Ascending aorta (tissue), 2 donors: ENCODE results near the gene SULF2. TPM values are rescaled to one million over a fixed set of nuclear protein-coding genes. Genes with fewer than 3 reads are reported as not detected.

Source experiments
- DNase-seq, 2 donors: peaks; one replicate each; pipeline ENCODE4 v3.0.0-alpha.2; 2019; ENCODE audit warnings: low spot score in 2 of 2
- H3K27ac ChIP-seq, 2 donors: fragments of 200-600 bp; sonication (generic); one replicate each; pipeline ENCODE4 v1.5.1; 2016 to 2017; ENCODE audit warnings: mild to moderate bottlenecking in 1 of 2
- H3K27me3 ChIP-seq: fragments of 200-600 bp; sonication (generic); one replicate; pipeline ENCODE4 v1.5.1; 2017
- H3K36me3 ChIP-seq, 2 donors: fragments of 200-600 bp; sonication (generic); one replicate each; pipeline ENCODE4 v1.5.1; 2016
- H3K4me1 ChIP-seq, 2 donors: fragments of 200-600 bp; sonication (generic); one replicate each; pipeline ENCODE4 v1.5.1; 2016 to 2017; ENCODE audit warnings: mild to moderate bottlenecking in 1 of 2
- H3K4me3 ChIP-seq, 2 donors: fragments of 200-600 bp; sonication (generic); one replicate each; pipeline ENCODE4 v1.5.1; 2016 to 2017; ENCODE audit warnings: mild to moderate bottlenecking in 1 of 2
- H3K9me3 ChIP-seq, 2 donors: fragments of 200-600 bp; sonication (generic); one replicate each; pipeline ENCODE4 v1.5.1; 2016
- intact Hi-C: fragments of 100-400 bp; cut with DNase I; formaldehyde crosslinking; loops from one replicate; pipeline ENCODE4 v1.15.1; 2023
- total RNA-seq: library from RNA; depleted of rRNA; stranded (reverse); fragments of >200 nt; gene quantifications from one replicate; pipeline ENCODE4 v1.1.0, GENCODE V29; 2016
- TF ChIP-seq, protein P1 (sequence below), 3 experiments: fragments of 200-600 bp in 2 of 3; fragments of 450-650 bp in 1 of 3; sonication (generic) in 2 of 3; IDR thresholded peaks; one replicate each; pipeline ENCODE4 v1.5.1; 2016 to 2019; ENCODE audit warnings: antibody characterized with exemption in 3 of 3, mild to moderate bottlenecking in 1 of 3, moderate library complexity in 1 of 3

SULF2 gene
- total RNA-seq, 1 donor from 2014 or later = 194 TPM

- H3K4me1 ChIP-seq = no peaks in the 10 kb centered on the region
- no peak overlapping the region for H3K27ac ChIP-seq
- TF ChIP-seq, protein P1, sequence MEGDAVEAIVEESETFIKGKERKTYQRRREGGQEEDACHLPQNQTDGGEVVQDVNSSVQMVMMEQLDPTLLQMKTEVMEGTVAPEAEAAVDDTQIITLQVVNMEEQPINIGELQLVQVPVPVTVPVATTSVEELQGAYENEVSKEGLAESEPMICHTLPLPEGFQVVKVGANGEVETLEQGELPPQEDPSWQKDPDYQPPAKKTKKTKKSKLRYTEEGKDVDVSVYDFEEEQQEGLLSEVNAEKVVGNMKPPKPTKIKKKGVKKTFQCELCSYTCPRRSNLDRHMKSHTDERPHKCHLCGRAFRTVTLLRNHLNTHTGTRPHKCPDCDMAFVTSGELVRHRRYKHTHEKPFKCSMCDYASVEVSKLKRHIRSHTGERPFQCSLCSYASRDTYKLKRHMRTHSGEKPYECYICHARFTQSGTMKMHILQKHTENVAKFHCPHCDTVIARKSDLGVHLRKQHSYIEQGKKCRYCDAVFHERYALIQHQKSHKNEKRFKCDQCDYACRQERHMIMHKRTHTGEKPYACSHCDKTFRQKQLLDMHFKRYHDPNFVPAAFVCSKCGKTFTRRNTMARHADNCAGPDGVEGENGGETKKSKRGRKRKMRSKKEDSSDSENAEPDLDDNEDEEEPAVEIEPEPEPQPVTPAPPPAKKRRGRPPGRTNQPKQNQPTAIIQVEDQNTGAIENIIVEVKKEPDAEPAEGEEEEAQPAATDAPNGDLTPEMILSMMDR (IDR thresholded peaks at IDR 0.05) = no peak
Measured at GRCh38 chr20:47760686-47761481, 24.4 kb downstream of the SULF2 start.

GRCh38 chr20:47758517-47759450, 26.5 kb downstream of the SULF2 start:
- peaks cover 0 to 8% of the 10 kb centered on the region in 2 donors for H3K36me3 ChIP-seq
- DNase-seq = no peak
- intact Hi-C loops = no loop called here
- no peaks in the 10 kb centered on the region for H3K27me3 ChIP-seq
- no peak overlapping the region for H3K4me3 ChIP-seq
- H3K9me3 ChIP-seq = no peaks in the 10 kb centered on the region
- TF ChIP-seq, protein P1 (IDR thresholded peaks at IDR 0.05) = no peak
- H3K27ac ChIP-seq = no peak overlapping the region
- no peaks in the 10 kb centered on the region for H3K4me1 ChIP-seq

More at GRCh38 chr20:47760686-47761481, 24.4 kb downstream of the SULF2 start:
- Histone ChIP-seq H3K36me3 (peaks cover 0 to 5% of the 10 kb centered on the region in 2 donors), H3K4me3 (no peak overlapping the region), H3K9me3 (no peaks in the 10 kb centered on the region), H3K27me3 (no peaks in the 10 kb centered on the region)
- no peak for DNase-seq
- intact Hi-C loops = no loop called here

GRCh38 chr20:47757145-47758035, 27.9 kb downstream of the SULF2 start:
- Histone ChIP-seq H3K4me3 (no peak overlapping the region), H3K27me3 (no peaks in the 10 kb centered on the region), H3K27ac (no peak overlapping the region), H3K9me3 (no peaks in the 10 kb centered on the region), H3K4me1 (no peaks in the 10 kb centered on the region), H3K36me3 (peaks cover 0 to 8% of the 10 kb centered on the region in 2 donors)
- intact Hi-C loops = no loop called here
- TF ChIP-seq, protein P1 (IDR thresholded peaks at IDR 0.05) = no peak
- DNase-seq = no peak

GRCh38 chr20:47754946-47755652, 30.2 kb downstream of the SULF2 start:
- peaks cover 0 to 8% of the 10 kb centered on the region in 2 donors for H3K36me3 ChIP-seq
- no peaks in the 10 kb centered on the region for H3K27me3 ChIP-seq
- TF ChIP-seq, protein P1 (IDR thresholded peaks at IDR 0.05) = no peak
- no peaks in the 10 kb centered on the region for H3K4me1 ChIP-seq
- intact Hi-C loops = no loop called here
- H3K27ac ChIP-seq = no peak overlapping the region
- no peak for DNase-seq
- H3K9me3 ChIP-seq = no peaks in the 10 kb centered on the region
- no peak overlapping the region for H3K4me3 ChIP-seq

GRCh38 chr20:47754388-47754715, 30.9 kb downstream of the SULF2 start:
- Histone ChIP-seq H3K4me3 (no peak overlapping the region), H3K27ac (no peak overlapping the region), H3K9me3 (no peaks in the 10 kb centered on the region), H3K4me1 (peaks cover 0 to 5% of the 10 kb centered on the region in 2 donors), H3K36me3 (peaks cover 0 to 8% of the 10 kb centered on the region in 2 donors), H3K27me3 (no peaks in the 10 kb centered on the region)
- intact Hi-C loops = no loop called here
- DNase-seq = no peak
- TF ChIP-seq, protein P1 (IDR thresholded peaks at IDR 0.05) = no peak
